ENCODE data around the gene PDZD2.
"Not testable (repeated sequence)": the region's sequence is repeated elsewhere in the genome, so short reads cannot be mapped to it uniquely, and the experiment has no call there.

Gene PDZD2

DNA sequence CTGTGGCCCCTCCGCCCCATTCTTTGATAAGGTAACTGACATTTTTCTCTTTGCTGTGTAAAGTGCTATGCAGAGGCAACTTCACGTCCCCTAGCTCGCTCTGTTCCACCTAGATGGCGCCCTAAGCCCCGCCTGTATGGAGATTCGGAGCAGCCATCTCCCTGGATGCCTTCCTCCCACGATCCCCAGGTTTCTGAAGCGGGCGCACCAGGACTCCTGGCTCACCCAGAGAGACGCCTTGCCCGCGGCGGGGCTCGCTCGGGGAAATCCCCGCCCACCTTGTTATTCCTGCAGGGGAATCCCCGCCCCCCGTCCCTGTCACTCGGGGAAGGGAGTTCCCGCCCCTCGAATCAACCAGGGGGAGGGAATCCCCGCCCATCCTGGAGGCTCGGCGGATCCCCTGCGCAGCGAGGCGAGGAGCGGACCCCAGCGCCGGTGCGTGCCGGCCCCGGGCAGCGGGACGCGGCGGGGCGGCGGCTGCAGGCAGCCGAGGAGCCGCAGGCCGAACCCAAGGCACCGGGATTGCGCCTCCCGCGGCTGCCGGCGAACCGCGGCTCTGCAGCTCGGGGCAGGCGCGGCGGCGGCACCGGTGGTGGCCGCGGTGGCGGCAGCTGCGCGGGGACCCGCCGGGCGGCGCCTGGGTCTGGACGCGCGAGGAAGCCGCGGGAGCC is at the start of gene PDZD2:
PDZD2 (plus strand) TSS at position 384 of the 671 bp plus-strand sequence.
- in situ Hi-C loops (cut with HindIII; ENCODE audit: low sequenced_read_pairs): no loop called here

DNA sequence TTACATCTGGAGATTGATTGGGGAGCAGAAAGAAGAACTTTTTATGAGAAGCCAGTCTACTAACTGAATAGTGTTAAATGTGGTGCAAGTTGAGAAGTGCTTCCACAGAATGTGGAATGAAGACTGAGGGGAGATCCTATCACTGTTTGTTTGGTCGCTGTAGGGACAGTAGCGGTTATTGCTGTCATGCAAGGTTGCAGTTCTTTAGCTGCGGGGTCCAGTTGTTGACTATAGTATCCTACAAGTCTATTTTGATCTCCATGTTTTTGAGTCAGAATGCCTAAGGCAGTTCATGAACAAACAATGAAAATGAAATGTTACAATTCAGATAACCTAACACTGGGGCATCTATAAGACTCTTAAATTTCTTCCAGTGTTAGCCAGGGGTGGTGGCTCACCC is 45.3 kb upstream of the PDZD2 start:
- in situ Hi-C loops (cut with HindIII; ENCODE audit: low sequenced_read_pairs): no loop called here

DNA sequence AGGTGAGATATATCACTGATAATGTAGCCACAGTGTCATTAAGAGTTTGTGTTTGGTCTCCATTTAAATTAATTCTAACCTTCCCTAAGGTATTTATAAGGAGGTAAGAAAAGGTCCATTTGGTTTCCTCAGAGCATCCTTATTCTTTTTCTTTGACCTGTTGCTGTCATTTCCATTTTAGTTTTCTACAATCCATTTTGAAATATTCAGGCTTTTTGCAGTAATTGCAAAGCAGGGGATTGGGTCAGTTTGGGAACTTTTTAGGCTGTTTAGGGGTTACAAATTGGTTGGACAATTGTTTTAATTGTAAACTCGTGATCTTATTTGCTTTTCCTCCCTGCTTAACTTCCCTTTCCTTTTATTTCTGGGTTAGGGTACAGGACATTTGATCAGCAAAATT is 42.6 kb upstream of the PDZD2 start:
- in situ Hi-C loops (cut with HindIII; ENCODE audit: low sequenced_read_pairs): loop anchor here (5.0 kb wide), 1 partner anchor 86 kb away; no protein-coding TSS in a partner anchor

DNA sequence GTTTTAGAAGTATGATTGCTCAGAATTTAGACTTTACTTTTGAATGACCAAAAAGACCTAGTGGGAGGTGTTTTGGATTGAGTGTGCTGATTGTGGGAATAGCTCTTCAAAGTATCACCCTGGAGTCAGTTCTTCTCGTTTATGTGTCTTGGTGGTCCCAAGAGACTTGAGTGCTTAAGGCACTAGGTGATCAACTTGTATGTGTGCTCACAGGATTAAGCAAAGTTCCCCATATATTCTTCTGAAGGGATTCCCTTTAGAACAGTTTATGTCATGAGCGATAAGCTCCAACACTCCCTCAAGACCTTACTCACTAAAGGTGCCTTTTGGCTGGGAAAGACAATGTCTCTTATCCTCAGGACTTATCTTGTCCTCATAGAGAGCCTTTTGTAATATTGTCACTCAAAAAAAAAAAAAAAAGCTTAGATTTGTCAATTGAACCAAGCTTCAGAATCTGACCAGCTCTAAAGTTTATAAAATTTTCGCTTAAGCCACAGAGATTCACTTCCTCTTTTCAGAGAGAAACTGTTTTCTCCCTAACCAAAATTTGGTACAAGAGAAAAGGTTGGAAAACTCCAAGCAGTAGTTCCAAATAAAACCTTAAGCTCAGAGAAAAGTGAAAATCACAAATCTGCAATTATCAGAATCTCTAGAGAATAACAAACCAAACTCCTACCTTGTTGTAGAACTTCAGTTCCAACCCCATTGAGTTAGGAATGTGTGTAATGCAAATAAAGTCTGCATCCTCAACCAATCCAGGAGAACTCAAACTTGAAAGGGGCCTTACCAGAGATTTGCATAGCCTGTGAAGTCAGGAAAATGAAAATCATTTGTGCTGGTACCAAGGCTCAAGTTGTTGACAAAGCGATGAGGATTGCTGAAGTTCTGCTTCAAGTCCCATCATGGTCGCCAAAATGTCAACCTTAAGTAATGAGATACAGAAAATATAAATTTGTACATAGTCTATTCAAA is 40.0 kb upstream of the PDZD2 start:
- in situ Hi-C loops (cut with HindIII; ENCODE audit: low sequenced_read_pairs): loop anchor here (5.0 kb wide), 1 partner anchor 83 kb away; no protein-coding TSS in a partner anchor

DNA sequence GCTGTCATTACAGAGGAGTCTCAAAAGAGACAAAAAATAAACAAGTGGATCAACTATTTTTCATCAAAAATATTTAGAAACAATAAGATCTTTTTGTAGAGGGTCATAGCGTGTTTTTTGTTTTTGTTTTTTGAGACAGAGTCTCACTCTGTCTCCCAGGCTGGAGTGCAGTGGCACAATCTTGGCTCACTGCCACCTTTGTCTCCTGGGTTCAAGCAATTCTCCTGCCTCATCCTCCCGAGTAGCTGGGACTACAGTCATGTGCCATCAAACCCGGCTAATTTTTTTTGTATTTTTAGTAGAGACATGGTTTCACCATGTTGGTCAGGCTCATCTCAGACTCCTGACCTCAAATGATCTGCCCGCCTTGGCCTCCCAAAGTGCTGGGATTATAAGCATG is 36.6 kb upstream of the PDZD2 start:
- in situ Hi-C loops (cut with HindIII; ENCODE audit: low sequenced_read_pairs): not testable (repeated sequence)

DNA sequence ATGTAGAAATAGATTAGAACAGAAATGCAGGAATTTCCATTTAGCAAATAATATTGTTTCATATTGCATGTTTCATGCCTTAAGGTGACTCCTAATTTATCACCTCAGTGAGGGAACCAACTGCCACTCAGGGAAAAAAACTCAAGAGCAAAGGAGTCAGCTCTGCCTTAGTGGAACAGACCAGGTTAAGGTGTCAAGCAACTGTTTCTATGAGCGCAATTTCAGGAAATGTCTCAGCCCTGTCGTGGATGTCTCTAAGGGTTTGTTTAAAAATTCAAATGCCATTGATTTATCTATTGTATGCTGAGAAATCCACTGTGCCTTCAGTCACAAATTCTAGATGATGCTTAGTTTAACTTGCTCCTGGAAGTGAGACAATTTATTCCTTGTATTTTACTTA is 34.7 kb upstream of the PDZD2 start:
- in situ Hi-C loops (cut with HindIII; ENCODE audit: low sequenced_read_pairs): no loop called here

DNA sequence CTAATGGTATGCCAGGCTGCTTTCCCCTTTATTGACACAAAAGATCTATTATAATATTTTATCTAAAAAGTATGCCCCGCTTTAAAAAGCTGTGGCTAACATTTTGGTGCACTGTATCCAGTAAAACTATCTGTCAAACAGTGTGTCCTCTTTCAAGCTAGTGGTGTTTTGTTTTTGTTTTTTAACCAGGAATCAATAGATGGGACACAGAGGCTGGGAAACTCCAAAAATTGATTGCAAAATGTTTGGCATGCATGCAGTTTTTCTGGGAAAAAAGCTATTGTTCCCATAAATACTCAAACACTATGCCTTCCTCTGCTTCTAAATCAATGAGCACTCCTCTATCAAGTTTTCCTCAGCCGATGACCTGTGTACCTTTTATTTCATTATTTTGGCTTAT is 34.3 kb upstream of the PDZD2 start:
- in situ Hi-C loops (cut with HindIII; ENCODE audit: low sequenced_read_pairs): no loop called here

DNA sequence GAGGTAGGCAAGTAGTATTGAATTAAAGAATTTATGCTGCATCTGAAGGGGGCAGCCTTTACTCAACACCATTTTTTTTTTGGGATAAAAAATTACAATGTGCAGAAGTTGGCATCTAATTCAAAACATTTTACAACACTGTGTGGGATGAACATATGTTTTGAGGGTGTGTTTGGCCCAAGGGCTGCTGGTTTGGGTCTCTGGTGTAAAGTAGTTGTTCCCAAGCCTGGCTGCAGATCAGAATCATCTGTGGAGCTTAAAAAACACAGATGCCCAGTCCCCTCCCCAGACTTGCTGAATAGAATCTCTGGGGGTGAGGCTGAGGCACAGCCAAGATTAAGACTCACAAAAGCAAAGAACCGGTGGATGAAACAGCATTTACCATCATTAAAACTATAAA is 33.0 kb upstream of the PDZD2 start:
- in situ Hi-C loops (cut with HindIII; ENCODE audit: low sequenced_read_pairs): no loop called here

DNA sequence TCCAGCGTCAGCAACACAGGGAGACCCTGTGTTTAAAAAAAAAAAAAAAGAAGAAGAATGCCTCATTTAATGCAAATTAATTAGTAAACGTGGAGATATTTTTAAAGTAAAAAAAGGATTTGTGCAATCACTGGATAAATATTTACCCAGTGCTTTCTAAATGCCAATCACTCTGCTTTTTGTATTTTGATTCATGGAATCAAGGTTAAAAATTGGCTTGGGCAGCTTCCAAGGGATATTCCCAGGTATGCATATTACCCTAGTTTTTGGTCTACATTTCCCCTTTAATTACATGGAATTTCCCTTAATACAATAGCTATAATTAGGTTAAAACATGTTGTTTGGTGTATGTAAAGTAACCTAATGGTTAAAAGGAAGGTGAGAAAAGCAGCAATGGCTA is 31.4 kb upstream of the PDZD2 start:
- in situ Hi-C loops (cut with HindIII; ENCODE audit: low sequenced_read_pairs): no loop called here

DNA sequence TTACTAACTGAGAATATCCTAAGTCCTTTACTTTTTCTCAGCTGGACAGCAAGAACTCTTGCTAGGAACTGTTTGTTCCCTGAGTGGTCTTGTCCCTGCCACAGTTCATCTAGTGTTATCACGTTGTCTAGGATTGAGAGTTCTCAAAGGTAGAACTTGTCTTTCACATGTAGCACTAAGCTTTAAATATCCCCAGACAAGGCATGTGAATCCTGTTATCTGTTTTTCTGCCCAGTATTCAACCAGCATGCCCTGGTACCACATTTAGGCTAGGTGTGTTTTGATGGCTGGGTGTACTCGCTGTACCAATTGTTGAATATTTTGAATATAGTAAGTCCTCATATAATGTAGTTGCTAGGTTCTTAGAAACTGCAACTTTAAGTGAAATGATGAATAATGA is 27.9 kb upstream of the PDZD2 start:
- in situ Hi-C loops (cut with HindIII; ENCODE audit: low sequenced_read_pairs): no loop called here

DNA sequence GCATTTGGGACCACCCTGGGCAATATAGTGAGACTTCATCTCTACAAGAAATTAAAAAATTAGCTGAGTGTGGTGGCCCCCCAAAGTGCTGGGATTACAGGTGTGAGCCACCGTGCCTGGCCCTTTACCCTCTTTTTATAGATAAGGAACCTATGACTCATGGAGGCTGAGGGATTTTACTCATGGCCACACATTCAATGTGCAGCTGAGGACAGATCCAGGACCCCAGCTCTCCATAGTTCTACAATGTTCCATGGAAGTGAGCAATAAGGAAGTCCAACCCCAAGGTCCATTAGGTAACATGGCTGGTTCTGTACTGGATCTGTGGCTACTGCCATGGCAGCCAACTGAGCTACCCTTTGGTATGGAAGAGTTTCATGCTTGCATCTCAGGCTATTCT is 25.3 kb upstream of the PDZD2 start:
- in situ Hi-C loops (cut with HindIII; ENCODE audit: low sequenced_read_pairs): no loop called here

DNA sequence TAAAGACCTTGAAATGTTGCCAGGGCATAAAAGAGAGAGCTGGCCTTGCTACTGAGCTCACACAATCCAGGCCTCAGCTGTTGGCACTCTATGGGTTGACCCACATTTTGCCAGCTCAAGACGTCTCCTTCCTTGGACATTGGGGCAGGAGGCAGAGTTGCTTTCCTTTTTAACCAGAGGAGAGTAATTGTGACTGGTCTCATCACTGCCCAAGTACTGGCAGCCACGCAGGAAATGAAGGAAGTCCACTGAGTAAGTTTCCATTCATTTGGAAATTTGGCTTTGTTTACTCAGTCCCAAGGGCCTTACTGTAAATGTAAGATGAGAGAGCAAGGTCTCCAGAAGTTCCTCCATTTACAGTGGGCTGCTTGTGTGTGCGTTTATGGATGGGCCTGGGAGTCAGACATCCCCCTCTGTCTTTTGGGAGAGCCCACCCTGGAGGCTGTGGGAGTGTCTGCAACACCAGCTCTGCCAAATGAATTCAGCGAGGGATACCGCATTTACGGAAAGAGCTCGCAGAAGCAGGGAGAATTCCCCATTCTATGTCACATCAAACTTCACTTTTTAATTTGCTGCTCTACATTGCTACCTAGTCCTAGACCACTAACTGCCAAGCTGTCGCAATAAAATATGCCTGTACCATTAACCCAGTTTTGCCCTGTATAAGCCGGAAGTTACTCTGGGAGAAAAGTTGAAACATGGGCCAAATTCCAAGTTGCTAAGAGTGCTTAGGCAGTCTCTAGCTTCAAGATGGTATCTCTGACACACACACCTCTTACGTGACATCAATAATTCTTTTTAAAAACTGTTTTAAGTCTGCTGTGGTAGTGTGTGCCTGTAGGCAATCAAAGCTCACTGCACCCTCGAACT is 24.5 kb upstream of the PDZD2 start:
- in situ Hi-C loops (cut with HindIII; ENCODE audit: low sequenced_read_pairs): no loop called here

DNA sequence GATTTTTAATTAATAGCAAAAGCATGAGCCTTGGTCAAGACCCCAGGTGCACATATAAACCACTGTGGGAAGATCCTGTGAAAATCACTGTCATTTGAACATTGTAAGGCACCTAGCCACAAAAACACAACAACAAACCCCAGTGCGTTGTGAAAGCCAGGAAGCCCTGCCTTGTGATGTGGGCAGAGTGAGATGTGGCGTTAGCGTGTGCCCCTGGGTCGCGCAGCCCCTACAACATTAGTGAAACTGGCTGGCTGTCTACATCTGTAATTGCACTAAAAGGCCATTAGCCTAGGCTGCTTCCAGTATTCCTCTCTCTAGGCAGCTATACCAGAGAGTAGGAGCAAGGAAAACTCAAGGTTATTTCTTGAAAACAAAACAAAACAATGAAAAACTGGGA is 21.1 kb upstream of the PDZD2 start:
- in situ Hi-C loops (cut with HindIII; ENCODE audit: low sequenced_read_pairs): no loop called here

DNA sequence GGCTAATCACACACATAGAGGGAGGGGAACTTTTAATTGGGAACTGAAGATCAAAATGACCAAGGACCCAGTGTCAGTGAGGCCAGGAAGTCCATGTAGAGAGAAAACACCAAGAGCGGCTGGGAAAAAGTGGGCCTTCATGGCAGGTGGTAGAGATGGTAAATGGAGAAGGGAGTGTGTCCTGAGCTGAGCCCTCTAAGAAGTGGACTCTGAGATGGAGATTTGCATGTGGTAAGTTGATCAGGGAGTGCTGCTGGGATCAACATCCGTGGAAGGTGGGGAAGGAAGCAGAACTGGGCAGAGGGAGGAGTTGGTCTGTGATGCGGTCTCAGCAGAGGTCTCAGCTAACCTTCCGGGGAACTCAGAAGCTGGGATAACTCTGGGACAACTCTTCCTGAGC is 18.9 kb upstream of the PDZD2 start:
- in situ Hi-C loops (cut with HindIII; ENCODE audit: low sequenced_read_pairs): no loop called here

DNA sequence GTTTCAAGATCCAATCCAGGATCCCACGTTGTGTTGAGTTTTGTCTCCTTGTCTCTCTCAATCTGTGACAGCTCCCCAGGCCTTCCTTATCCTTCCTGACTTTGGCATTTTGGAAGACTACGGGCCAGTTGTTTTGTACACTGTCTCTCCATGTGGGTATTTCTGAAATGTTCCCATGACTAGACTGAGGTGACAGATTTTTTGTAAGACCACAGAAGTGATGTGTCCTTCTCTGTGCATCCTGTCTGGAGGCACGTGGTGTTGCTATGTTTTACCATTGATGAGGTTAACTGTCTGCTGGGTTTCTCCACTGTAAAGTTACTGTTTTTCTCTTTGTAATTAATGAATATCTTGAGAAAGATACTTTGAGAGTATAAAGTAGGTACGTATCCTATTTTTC is 15.7 kb upstream of the PDZD2 start:
- in situ Hi-C loops (cut with HindIII; ENCODE audit: low sequenced_read_pairs): no loop called here

DNA sequence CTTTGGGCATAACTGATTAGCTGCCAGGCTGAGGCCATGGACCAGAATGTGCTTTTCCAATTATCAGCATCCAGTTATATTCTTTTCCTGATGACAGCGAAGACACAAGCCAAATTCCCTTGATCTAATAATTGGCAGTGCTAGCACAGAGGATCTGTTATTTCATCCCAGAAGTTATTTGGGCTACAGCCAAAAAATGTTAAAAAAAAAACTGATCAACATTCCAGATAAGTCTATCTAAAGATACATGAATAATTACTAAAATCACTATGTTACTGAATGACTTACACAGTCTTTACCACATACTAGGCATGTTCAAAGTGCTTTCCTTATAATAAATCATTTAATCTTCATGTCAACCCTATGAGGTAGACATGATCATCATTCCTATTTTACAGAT is 13.5 kb upstream of the PDZD2 start:
- in situ Hi-C loops (cut with HindIII; ENCODE audit: low sequenced_read_pairs): no loop called here

DNA sequence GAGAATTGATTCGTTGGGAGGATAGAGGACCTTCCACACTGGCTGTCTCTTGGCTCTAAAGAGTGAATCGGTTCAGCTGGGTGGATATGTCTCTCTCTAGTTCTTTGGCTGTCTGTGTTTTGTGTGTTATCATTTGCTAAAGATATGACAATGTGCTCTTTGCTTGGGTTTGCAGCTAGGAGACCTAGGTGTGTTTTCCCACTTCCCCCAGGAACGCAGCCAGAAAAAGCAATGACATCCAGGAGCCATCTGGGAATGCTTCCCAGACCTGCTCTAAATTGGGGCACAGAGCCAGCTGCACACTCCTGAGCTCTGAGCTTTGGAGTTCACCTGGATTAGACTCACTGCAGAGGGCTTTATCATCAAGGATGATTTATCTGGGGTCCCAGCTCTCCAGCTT is 12.8 kb upstream of the PDZD2 start:
- in situ Hi-C loops (cut with HindIII; ENCODE audit: low sequenced_read_pairs): no loop called here

DNA sequence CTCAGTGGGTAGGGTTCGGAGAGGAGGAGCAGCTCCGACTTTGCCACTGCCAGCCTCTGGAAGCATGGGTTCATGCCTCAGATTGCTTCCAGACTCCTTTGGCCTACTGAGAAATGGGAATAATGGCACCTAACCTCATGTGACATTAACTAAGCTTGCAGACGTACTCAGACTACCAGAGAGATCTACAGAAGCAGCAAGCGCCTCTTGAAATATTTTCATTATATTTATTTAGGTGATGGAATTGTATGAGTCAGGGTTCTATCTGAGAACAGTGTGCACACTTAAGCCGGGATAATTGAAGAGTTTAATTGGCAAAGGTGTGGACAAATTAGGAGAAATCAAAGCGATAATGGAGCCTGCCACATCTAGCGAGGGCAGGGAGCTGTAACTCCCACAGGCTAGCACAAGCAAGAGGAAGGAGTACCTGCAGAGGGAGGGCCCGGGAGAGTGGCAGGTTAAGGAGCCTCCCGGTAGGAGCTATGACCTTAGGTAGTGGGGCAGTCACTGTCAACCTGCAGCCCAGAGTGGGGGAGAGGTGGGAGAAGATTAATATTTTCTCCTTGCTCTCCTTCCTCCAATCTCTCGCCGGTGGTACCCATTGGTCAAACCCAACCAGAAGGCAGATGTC is 12.2 kb upstream of the PDZD2 start:
- in situ Hi-C loops (cut with HindIII; ENCODE audit: low sequenced_read_pairs): no loop called here

DNA sequence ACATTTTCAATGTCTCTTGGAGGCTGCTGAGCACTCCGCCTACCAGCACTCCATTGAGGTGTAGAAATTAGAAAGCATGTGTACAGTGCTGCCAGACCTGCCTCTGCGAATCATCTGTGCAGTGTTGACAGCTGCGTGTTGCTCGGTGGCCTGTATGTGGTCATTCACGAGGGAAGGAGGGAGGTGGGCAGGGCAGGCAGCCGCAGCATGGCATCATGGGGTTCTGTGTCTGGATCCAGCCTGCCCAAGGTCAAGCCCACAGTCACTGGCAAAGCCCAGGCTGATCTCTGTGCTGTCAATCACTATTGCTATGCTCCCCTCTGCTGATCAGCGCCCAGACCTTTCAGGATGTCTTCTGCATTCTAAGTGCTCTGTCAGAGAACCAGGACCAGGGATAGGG is 8.0 kb upstream of the PDZD2 start:
- in situ Hi-C loops (cut with HindIII; ENCODE audit: low sequenced_read_pairs): no loop called here

DNA sequence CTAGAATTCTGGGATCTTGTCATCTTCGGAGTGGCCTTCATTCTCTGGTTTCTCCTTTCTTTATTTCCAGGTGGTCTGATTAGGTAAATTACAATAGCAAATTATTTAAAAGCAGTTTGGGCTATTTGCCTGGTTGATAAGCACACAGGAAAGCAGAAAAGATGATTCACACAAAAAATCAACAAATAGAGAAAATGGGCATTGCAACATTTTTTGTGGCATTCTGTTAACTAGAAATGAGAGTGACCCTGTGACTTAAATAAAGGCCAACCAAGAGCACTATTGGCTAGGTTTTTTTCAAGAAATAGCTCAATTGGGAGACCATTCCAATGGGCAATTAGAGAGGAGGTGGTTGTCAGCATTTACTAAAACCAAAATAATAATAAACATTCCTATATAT is 6.5 kb upstream of the PDZD2 start:
- in situ Hi-C loops (cut with HindIII; ENCODE audit: low sequenced_read_pairs): no loop called here

DNA sequence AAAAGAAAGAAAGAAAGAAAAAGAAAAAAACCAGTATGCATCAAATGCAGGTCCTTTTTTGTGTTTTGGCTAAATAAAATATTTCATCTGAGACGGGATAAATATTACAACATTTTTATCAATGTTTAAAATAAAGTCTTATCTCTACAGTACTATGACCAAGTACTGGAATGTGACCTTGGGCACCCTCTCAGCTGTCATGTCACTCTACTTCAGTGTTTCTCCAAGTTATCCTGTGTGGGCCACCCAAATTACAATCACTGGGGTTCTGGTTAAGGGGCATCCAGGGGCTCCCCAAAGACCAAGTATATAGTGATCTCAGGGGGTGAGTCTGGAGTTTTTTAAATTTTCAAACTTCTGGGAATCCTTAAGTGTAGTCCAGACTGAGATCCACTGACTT is 3.5 kb upstream of the PDZD2 start:
- in situ Hi-C loops (cut with HindIII; ENCODE audit: low sequenced_read_pairs): no loop called here
